Fibroblast of lung (primary cell): ENCODE results near the gene TIMP1. TPM values are rescaled to one million over a fixed set of nuclear protein-coding genes. Genes with fewer than 3 reads are reported as not detected.

Source experiments
- DNase-seq, 2 donors: peaks; one replicate each; pipeline versions ENCODE4 v3.0.0 to v3.0.0-alpha.2; 2010; ENCODE audit warnings: low read depth in 2 of 2
- H2AFZ ChIP-seq: 2 replicates; pipeline ENCODE4 v1.5.1; 2012; ENCODE audit warnings: low read length, control low read depth, inconsistent platforms
- H3K27ac ChIP-seq: 2 replicates; pipeline ENCODE4 v1.5.1; 2011; ENCODE audit warnings: low read length, control low read depth; ENCODE audit not compliant: insufficient read depth
- H3K27me3 ChIP-seq: 2 replicates; pipeline ENCODE4 v1.5.1; 2011; ENCODE audit warnings: mild to moderate bottlenecking, low read length; ENCODE audit not compliant: control insufficient read depth, insufficient read depth
- H3K36me3 ChIP-seq: 2 replicates; pipeline ENCODE4 v1.5.1; 2011; ENCODE audit warnings: low read length; ENCODE audit not compliant: control insufficient read depth, insufficient read depth
- H3K4me1 ChIP-seq: 2 replicates; pipeline ENCODE4 v1.5.1; 2011; ENCODE audit warnings: low read length; ENCODE audit not compliant: control insufficient read depth, insufficient read depth; ENCODE audit errors: extremely low read depth
- H3K4me2 ChIP-seq: 2 replicates; pipeline ENCODE4 v1.5.1; 2011; ENCODE audit warnings: low read length, control low read depth; ENCODE audit not compliant: insufficient read depth; ENCODE audit errors: extremely low read depth
- H3K4me3 ChIP-seq, 4 experiments: fragments of 200-600 bp in 1 of 4; sonication (generic) in 1 of 4; replicated peaks in 1 of 4; 2 replicates each; pipeline ENCODE4 v1.5.1; 2011 to 2016; ENCODE audit warnings: low read length in 4 of 4, low read depth in 3 of 4, mild to moderate bottlenecking in 3 of 4, control low read depth in 2 of 4, inconsistent platforms in 1 of 4, mixed read lengths in 1 of 4; ENCODE audit not compliant: insufficient read depth in 1 of 4; ENCODE audit errors: control extremely low read depth in 1 of 4
- H3K79me2 ChIP-seq: 2 replicates; pipeline ENCODE4 v1.5.1; 2012; ENCODE audit warnings: mild to moderate bottlenecking, low read length, inconsistent platforms; ENCODE audit not compliant: control insufficient read depth, insufficient read depth
- H3K9ac ChIP-seq: 2 replicates; pipeline ENCODE4 v1.5.1; 2011; ENCODE audit warnings: mild to moderate bottlenecking, low read length, control low read depth; ENCODE audit not compliant: insufficient read depth
- H3K9me3 ChIP-seq: 2 replicates; pipeline ENCODE4 v1.5.1; 2012; ENCODE audit warnings: low read depth, low read length; ENCODE audit not compliant: control insufficient read depth, insufficient read depth
- H4K20me1 ChIP-seq: 2 replicates; pipeline ENCODE4 v1.5.1; 2011; ENCODE audit warnings: low read length; ENCODE audit not compliant: control insufficient read depth, insufficient read depth; ENCODE audit errors: extremely low read depth
- EZH2 ChIP-seq: IDR thresholded peaks from 2 replicates; pipeline ENCODE4 v1.5.1; 2012; ENCODE audit warnings: low read length, control low read depth, mild to moderate bottlenecking; ENCODE audit errors: missing control alignments
- polyA minus RNA-seq: library from RNA; depleted of rRNA, polyadenylated mRNA; stranded (reverse); fragments of >200 nt; gene quantifications from 2 replicates; pipeline ENCODE4 v1.2.3, GENCODE V29; 2011; ENCODE audit warnings: low replicate concordance
- polyA plus RNA-seq, 2 donors: library from polyadenylated mRNA; depleted of rRNA in 1 of 2; stranded (reverse) in 1 of 2; unstranded in 1 of 2; fragments of >200 nt; gene quantifications; 2 replicates each; pipeline ENCODE4 v1.2.1, GENCODE V29; 2011 to 2012; ENCODE audit warnings: missing spikeins in 1 of 2
- total RNA-seq: library from RNA; depleted of rRNA; stranded (reverse); fragments of >200 nt; gene quantifications from 2 replicates; pipeline ENCODE4 v1.2.1, GENCODE V29; 2014
- TF ChIP-seq, protein P1 (sequence below), 2 donors: IDR thresholded peaks in 1 of 2; conservative IDR thresholded peaks in 1 of 2; 1 replicate in 1 of 2; 2 replicates in 1 of 2; pipeline ENCODE4 v1.5.1; 2011 to 2012; ENCODE audit warnings: low read length in 2 of 2, control low read depth in 1 of 2, inconsistent platforms in 1 of 2, low read depth in 1 of 2, mild to moderate bottlenecking in 1 of 2

Gene TIMP1
- total RNA-seq (460 and 845 TPM in 2 replicates), polyA plus RNA-seq (1,117 and 2,877 TPM in 2 replicates), polyA minus RNA-seq (4,396 and 5,420 TPM in 2 replicates)
- polyA plus RNA-seq (2012) = 1,728 and 3,544 TPM in 2 replicates

DNA sequence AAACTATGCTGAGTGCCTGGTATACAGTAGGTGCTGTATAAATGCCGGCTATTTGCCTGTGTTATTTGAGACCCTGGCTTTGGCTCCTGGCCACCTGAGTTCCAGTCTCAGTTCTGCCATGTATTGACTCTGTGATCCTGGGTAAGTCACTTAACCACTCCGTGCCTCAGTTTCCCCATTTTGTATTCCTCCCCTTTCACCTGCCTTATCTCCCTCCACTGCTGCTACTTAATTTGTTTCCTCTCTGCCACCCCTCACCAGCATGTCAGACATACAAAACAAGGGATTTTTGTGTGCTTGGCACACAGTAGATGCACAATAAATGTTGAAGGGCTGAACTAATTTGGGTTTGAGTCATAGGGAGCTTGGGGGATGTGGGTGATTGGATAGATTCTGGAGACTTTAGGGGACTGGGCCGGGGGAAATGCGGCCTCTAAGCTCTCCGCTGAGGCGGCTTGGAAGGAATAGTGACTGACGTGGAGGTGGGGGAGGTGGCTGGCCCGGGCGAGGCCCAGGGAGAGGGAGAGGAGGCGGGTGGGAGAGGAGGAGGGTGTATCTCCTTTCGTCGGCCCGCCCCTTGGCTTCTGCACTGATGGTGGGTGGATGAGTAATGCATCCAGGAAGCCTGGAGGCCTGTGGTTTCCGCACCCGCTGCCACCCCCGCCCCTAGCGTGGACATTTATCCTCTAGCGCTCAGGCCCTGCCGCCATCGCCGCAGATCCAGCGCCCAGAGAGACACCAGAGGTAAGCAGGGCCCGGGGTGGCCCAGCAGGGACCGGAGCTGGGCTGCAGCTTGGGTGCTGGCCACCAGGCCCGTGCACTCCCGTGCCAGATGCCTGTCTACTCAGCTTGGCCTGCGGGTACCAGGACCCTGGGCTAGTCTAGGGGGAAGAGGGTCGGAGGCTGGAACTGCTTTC lies at the start of gene TIMP1:
TSS of gene TIMP1 (plus strand) at position 706 of the 917 bp plus-strand sequence. CDS start 980 bp downstream, outside the sequence.
- peaks cover 3% of the 10 kb centered on the region for H3K36me3 ChIP-seq
- H3K4me3 ChIP-seq = peak within 1 kb of the TSS; percentile 66 to 77 (median 73)
- H3K9ac ChIP-seq = peak within 1 kb of the TSS; percentile 87
- H3K4me1 ChIP-seq = peaks cover 14% of the 10 kb centered on the region
- peak; percentile 93 to 94 for DNase-seq
- no peaks in the 10 kb centered on the region for H3K27me3 ChIP-seq
- peaks cover 26% of the 10 kb centered on the region for H3K79me2 ChIP-seq
- no peak within 1 kb of the TSS for H2AFZ ChIP-seq
- no peaks in the 10 kb centered on the region for H3K9me3 ChIP-seq
- no peak for TF ChIP-seq EZH2
- TF ChIP-seq, protein P1, sequence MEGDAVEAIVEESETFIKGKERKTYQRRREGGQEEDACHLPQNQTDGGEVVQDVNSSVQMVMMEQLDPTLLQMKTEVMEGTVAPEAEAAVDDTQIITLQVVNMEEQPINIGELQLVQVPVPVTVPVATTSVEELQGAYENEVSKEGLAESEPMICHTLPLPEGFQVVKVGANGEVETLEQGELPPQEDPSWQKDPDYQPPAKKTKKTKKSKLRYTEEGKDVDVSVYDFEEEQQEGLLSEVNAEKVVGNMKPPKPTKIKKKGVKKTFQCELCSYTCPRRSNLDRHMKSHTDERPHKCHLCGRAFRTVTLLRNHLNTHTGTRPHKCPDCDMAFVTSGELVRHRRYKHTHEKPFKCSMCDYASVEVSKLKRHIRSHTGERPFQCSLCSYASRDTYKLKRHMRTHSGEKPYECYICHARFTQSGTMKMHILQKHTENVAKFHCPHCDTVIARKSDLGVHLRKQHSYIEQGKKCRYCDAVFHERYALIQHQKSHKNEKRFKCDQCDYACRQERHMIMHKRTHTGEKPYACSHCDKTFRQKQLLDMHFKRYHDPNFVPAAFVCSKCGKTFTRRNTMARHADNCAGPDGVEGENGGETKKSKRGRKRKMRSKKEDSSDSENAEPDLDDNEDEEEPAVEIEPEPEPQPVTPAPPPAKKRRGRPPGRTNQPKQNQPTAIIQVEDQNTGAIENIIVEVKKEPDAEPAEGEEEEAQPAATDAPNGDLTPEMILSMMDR (conservative IDR thresholded peaks at IDR 0.05 in 1 of 2, IDR thresholded peaks at IDR 0.05 in 1 of 2; ENCODE audit: low read depth in 1 of 2, low read length in 2 of 2) = no peak
- no peaks in the 10 kb centered on the region for H4K20me1 ChIP-seq
- H3K4me2 ChIP-seq = peak within 1 kb of the TSS; percentile 85
- peak within 1 kb of the TSS; percentile 83 for H3K27ac ChIP-seq

DNA sequence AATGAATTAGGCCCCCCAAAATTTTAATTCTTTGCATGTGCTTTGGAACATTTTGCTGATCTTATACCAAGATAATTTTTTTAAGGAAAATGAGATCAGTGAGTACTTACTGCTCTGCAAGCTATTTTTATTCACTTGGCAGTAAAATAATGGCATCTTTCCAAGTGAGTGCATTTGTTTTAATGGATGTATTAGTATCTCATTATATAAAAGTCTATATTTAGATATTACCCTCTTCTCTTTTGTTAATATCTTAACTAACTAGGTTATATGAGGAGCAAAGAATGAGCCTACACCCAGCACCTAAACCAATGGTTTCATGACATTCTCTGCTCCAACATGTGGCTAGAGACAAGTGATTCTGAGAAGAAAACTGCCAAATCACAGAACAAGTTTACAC lies 42.4 kb upstream of the TIMP1 start:
- TF ChIP-seq, protein P1 (conservative IDR thresholded peaks at IDR 0.05 in 1 of 2, IDR thresholded peaks at IDR 0.05 in 1 of 2; ENCODE audit: low read depth in 1 of 2, low read length in 2 of 2) = no peak
- TF ChIP-seq EZH2 = no peak
- Histone ChIP-seq H3K4me2 (no peak overlapping the region), H3K27me3 (no peaks in the 10 kb centered on the region), H3K79me2 (no peaks in the 10 kb centered on the region), H3K9me3 (no peaks in the 10 kb centered on the region), H3K9ac (no peak overlapping the region), H3K36me3 (no peaks in the 10 kb centered on the region), H3K4me3 (no peak overlapping the region), H4K20me1 (no peaks in the 10 kb centered on the region), H2AFZ (no peak overlapping the region), H3K27ac (no peak overlapping the region), H3K4me1 (peaks cover 2% of the 10 kb centered on the region)
- DNase-seq = peak; percentile 40 to 52

DNA sequence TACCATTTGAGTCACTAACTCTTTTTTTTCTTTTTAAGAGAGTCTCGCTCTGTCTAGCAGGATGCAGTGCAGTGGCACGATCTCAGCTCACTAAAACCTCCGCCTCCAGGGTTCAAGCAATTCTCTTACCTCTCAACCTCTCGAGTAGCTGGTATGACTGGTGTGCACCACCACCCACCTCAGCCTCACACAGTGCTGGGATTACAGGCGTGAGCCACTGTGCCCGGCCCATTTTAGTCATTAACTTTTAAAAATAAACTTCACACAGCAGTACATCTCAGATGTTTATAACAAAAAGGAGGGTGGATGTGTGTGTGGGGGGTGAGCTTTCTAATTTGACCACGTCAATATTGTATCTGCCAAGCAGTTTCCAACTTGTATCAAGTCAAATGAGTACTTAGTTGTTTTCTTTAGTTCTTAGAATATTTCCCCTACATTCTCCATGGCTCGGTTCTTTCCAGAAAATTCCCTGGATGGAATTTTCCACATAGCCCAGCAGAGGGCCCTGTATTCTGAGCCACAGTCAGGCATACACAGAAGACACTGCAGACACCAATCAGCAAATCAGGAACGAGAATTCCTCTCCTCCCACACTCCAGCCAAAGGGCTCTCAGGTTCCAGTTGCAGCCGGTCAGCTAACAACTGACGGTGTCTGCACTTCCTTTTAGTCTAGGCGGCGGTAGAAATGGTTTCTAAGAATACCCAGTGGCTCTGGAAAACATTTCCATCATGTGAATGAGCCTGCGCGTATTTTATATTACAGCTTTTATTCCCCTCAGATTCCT lies 41.3 kb upstream of the TIMP1 start:
- H3K9ac ChIP-seq = no peak overlapping the region

More for the DNA sequence above, 41.3 kb upstream of the TIMP1 start:
- Histone ChIP-seq H2AFZ (peak overlapping the region; percentile 52), H4K20me1 (no peaks in the 10 kb centered on the region), H3K4me3 (no peak overlapping the region), H3K9me3 (no peaks in the 10 kb centered on the region), H3K27me3 (no peaks in the 10 kb centered on the region), H3K4me2 (peak overlapping the region; percentile 13), H3K4me1 (peaks cover 2% of the 10 kb centered on the region), H3K36me3 (no peaks in the 10 kb centered on the region), H3K79me2 (no peaks in the 10 kb centered on the region), H3K27ac (no peak overlapping the region)
- TF ChIP-seq EZH2 = no peak
- TF ChIP-seq, protein P1 (conservative IDR thresholded peaks at IDR 0.05 in 1 of 2, IDR thresholded peaks at IDR 0.05 in 1 of 2; ENCODE audit: low read depth in 1 of 2, low read length in 2 of 2) = peak; percentile 53 to 56
- DNase-seq = peak; percentile 90 to 93
